PC-3 (cell line): ENCODE measurements around the gene ABCC8. TPM values are rescaled to one million over a fixed set of nuclear protein-coding genes. Genes with fewer than 3 reads are reported as not detected.

Experiments
- ATAC-seq: fragments of 200-7000 bp; cut with Tn5 transposase; 2 replicates; pipeline ENCODE4 v1.9.1; 2020; ENCODE audit warnings: mild to moderate bottlenecking, moderate library complexity
- BruUV-seq: library from RNA; stranded (reverse); fragments of 400-500 nt; replicated peaks from 2 replicates; lab custom pipeline; 2021; lab: Mats Ljungman, UMichigan
- CTCF ChIA-PET: fragments of 300-600 bp; sonication (Branson Sonifier 250); formaldehyde crosslinking; loops from one replicate; lab custom pipeline; 2022; ENCODE audit warnings: antibody characterized with exemption; lab: Charles Lee
- POLR2A ChIA-PET: fragments of 300-600 bp; sonication (Branson Sonifier 250); formaldehyde crosslinking; loops from one replicate; lab custom pipeline; 2022; ENCODE audit warnings: antibody characterized with exemption; ENCODE audit not compliant: unreplicated experiment; lab: Charles Lee
- DNase-seq: peaks from one replicate; pipeline ENCODE4 v3.0.0-alpha.2; 2015
- H2AFZ ChIP-seq: fragments of 300-600 bp; sonication (generic); 2 replicates; pipeline ENCODE4 v1.6.0; 2016; ENCODE audit warnings: antibody characterized with exemption, low read length
- H3F3A ChIP-seq: fragments of 300-600 bp; sonication (generic); one replicate; pipeline ENCODE4 v1.6.0; 2017; ENCODE audit warnings: antibody characterized with exemption, low read length, control low read depth, mild to moderate bottlenecking; ENCODE audit not compliant: unreplicated experiment
- H3K27ac ChIP-seq: fragments of 300-600 bp; sonication (generic); 2 replicates; pipeline ENCODE4 v1.5.1; 2016; ENCODE audit warnings: mild to moderate bottlenecking, low read length
- H3K27me3 ChIP-seq: fragments of 300-600 bp; sonication (generic); 2 replicates; pipeline ENCODE4 v1.6.1; 2016; ENCODE audit warnings: low read length, mixed read lengths
- H3K36me3 ChIP-seq: fragments of 300-600 bp; sonication (generic); 2 replicates; pipeline ENCODE4 v1.6.1; 2016; ENCODE audit warnings: low read depth, mixed run types, low read length, mixed read lengths
- H3K4me1 ChIP-seq: fragments of 300-600 bp; sonication (generic); 2 replicates; pipeline ENCODE4 v1.5.1; 2016; ENCODE audit warnings: low read length; ENCODE audit not compliant: insufficient read depth
- H3K4me2 ChIP-seq: fragments of 300-600 bp; sonication (generic); 2 replicates; pipeline ENCODE4 v1.6.0; 2016; ENCODE audit warnings: low read length
- H3K4me3 ChIP-seq: fragments of 300-600 bp; sonication (generic); 2 replicates; pipeline ENCODE4 v1.5.1; 2016; ENCODE audit warnings: mild to moderate bottlenecking, low read length, mixed read lengths
- H3K79me2 ChIP-seq: fragments of 300-600 bp; sonication (generic); 2 replicates; pipeline ENCODE4 v1.6.1; 2017; ENCODE audit warnings: low read length, mixed read lengths
- H3K9ac ChIP-seq: fragments of 300-600 bp; sonication (generic); 2 replicates; pipeline ENCODE4 v1.6.0; 2016; ENCODE audit warnings: mild to moderate bottlenecking, low read length
- H3K9me2 ChIP-seq: fragments of 300-600 bp; sonication (generic); replicated peaks from 2 replicates; pipeline ENCODE4 v1.6.1; 2016; ENCODE audit warnings: mixed run types, low read length, mixed read lengths
- H3K9me3 ChIP-seq: fragments of 300-600 bp; sonication (generic); 2 replicates; pipeline ENCODE4 v1.6.1; 2016; ENCODE audit warnings: low read length, mixed read lengths
- H4K20me1 ChIP-seq: fragments of 300-600 bp; sonication (generic); 2 replicates; pipeline ENCODE4 v1.6.1; 2016; ENCODE audit warnings: low read length, mixed read lengths
- CTCF ChIP-seq: fragments of 300-600 bp; sonication (generic); conservative IDR thresholded peaks from 2 replicates; pipeline ENCODE4 v1.5.1; 2017; ENCODE audit warnings: antibody characterized with exemption, low read depth, mild to moderate bottlenecking, low read length
- EZH2 ChIP-seq: fragments of 300-600 bp; sonication (generic); IDR thresholded peaks from one replicate; pipeline ENCODE4 v1.6.1; 2017; ENCODE audit warnings: antibody characterized with exemption, mild to moderate bottlenecking, low read length; ENCODE audit not compliant: unreplicated experiment
- EZH2phosphoT487 ChIP-seq: fragments of 300-600 bp; sonication (generic); IDR thresholded peaks from 2 replicates; pipeline ENCODE4 v1.6.1; 2018; ENCODE audit warnings: mild to moderate bottlenecking, antibody characterized with exemption, low read length, borderline replicate concordance
- intact Hi-C: fragments of 100-400 bp; cut with micrococcal nuclease; formaldehyde crosslinking; loops from 2 replicates; pipeline ENCODE4 v1.9.0; 2023
- total RNA-seq: library from RNA; depleted of rRNA; stranded (reverse); fragments of >200 nt; gene quantifications from 2 replicates; pipeline ENCODE4 v1.2.3, GENCODE V29; 2014

The ABCC8 gene
- total RNA-seq, 1 experiment from 2014 or later = not detected

GRCh38 chr11:17469998-17470397 lies 6.6 kb downstream of the ABCC8 start:
- peaks cover 26% of the 10 kb centered on the region for H3K27me3 ChIP-seq
- CTCF ChIA-PET = no interaction called here
- TF ChIP-seq EZH2phosphoT487 = no peak
- TF ChIP-seq EZH2 = no peak
- no peak for TF ChIP-seq CTCF
- no peaks in the 10 kb centered on the region for H3K9me2 ChIP-seq
- H3K9me3 ChIP-seq = no peaks in the 10 kb centered on the region
- no peaks in the 10 kb centered on the region for H3K36me3 ChIP-seq
- no peak overlapping the region for H3K27ac ChIP-seq
- no peak overlapping the region for H2AFZ ChIP-seq
- H3K4me1 ChIP-seq = no peaks in the 10 kb centered on the region
- no peak for DNase-seq
- H3K4me2 ChIP-seq = no peak overlapping the region
- no peak overlapping the region for H3K4me3 ChIP-seq
- ATAC-seq = no peak
- intact Hi-C loops = no loop called here
- no TSS peak for BruUV-seq
- no peak overlapping the region for H3K9ac ChIP-seq
- H4K20me1 ChIP-seq = no peaks in the 10 kb centered on the region
- H3K79me2 ChIP-seq = no peaks in the 10 kb centered on the region
- POLR2A ChIA-PET = no interaction called here
- H3F3A ChIP-seq = no peaks in the 10 kb centered on the region

- H3K9me3 ChIP-seq = no peaks in the 10 kb centered on the region
- ATAC-seq (no peak), DNase-seq (no peak)
- intact Hi-C loops = no loop called here
- no peaks in the 10 kb centered on the region for H3F3A ChIP-seq
- POLR2A ChIA-PET = no interaction called here
- 0 out of 2 replicates have a peak, but pooled peaks cover 14% of the 10 kb centered on the region for H3K27me3 ChIP-seq
- CTCF ChIA-PET = no interaction called here
- no TSS peak for BruUV-seq
- no peaks in the 10 kb centered on the region for H3K9me2 ChIP-seq
- no peak overlapping the region for H3K9ac ChIP-seq
- no peak overlapping the region for H3K27ac ChIP-seq
- H3K36me3 ChIP-seq = no peaks in the 10 kb centered on the region
- H3K4me3 ChIP-seq = no peak overlapping the region
- TF ChIP-seq CTCF (no peak), EZH2phosphoT487 (no peak), EZH2 (no peak)
- H3K4me1 ChIP-seq = no peaks in the 10 kb centered on the region
- H4K20me1 ChIP-seq = no peaks in the 10 kb centered on the region
- no peak overlapping the region for H2AFZ ChIP-seq
- no peaks in the 10 kb centered on the region for H3K79me2 ChIP-seq
- no peak overlapping the region for H3K4me2 ChIP-seq
These were observed 8.5 kb downstream of the ABCC8 start for GRCh38 chr11:17468122-17468521.

DNA sequence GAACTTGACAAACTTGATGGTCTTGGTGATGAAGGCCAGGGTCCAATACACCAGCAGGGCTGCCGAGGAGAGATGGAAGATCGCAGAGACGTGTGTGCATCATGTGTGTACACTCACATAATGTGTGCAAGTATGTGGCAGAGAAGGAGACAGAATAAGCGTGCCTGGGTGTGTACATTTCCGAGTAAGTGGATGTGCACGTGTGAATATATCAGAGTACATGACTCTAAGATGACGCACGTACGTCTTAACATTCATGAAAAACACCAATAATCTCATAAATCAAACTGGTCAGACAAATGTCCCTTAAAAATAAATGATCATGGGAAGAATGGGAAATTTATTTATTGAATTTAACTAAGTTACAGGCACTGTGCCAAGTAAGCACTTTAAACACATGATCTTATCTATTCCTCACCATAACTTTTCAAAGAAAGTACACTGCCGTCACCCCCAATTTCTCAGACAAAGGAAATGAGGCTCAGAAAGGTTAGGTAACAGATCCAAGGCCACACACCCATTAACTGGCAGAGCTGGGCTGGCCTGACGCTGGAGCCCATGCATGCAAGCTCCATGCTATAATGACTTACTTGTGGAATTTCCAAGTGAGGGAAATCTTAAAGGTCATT lies 13.0 kb downstream of the ABCC8 start:
- H3F3A ChIP-seq = no peaks in the 10 kb centered on the region
- no peak overlapping the region for H3K4me3 ChIP-seq
- ChIA-PET CTCF (no interaction called here), POLR2A (no interaction called here)
- H3K9me2 ChIP-seq = no peaks in the 10 kb centered on the region
- intact Hi-C loops = no loop called here
- no peak for TF ChIP-seq EZH2phosphoT487
- no peak for TF ChIP-seq EZH2
- TF ChIP-seq CTCF = no peak
- peaks cover 18% of the 10 kb centered on the region for H3K27me3 ChIP-seq
- H3K9ac ChIP-seq = no peak overlapping the region
- no peaks in the 10 kb centered on the region for H3K9me3 ChIP-seq
- H3K27ac ChIP-seq = no peak overlapping the region
- no peaks in the 10 kb centered on the region for H4K20me1 ChIP-seq
- H3K4me1 ChIP-seq = no peaks in the 10 kb centered on the region
- H3K36me3 ChIP-seq = no peaks in the 10 kb centered on the region
- no peak overlapping the region for H2AFZ ChIP-seq
- no peaks in the 10 kb centered on the region for H3K79me2 ChIP-seq
- no peak overlapping the region for H3K4me2 ChIP-seq
- no TSS peak for BruUV-seq
- DNase-seq (no peak), ATAC-seq (no peak)
